Activated naive CD4-positive, alpha-beta T cell treated with anti-CD3 and anti-CD28 coated beads, Interleukin-2, amount 50 U/mL, for 16 hours (primary cell): Measurements from ENCODE around the gene NFKBIE.
A peak's percentile ranks its signal among the peaks of the same experiment; 100 is the strongest.
"Not testable (repeated sequence)": the region's sequence is repeated elsewhere in the genome, so short reads cannot be mapped to it uniquely, and the experiment has no call there.

Experiments used
- DNase-seq: peaks from one replicate; pipeline ENCODE4 v3.0.0-alpha.2; 2020

The NFKBIE gene

GRCh38 chr6:44238687-44239350 lies 26.5 kb downstream of the NFKBIE start:
- no peak for DNase-seq

GRCh38 chr6:44237813-44238433 lies 27.4 kb downstream of the NFKBIE start:
- DNase-seq = peak; percentile 80

- DNase-seq = peak; percentile 51
Measured at GRCh38 chr6:44237021-44237812, 28.1 kb downstream of the NFKBIE start.

GRCh38 chr6:44235891-44236516 lies 29.3 kb downstream of the NFKBIE start:
- no peak for DNase-seq

GRCh38 chr6:44235269-44235668 lies 30.1 kb downstream of the NFKBIE start:
- no peak for DNase-seq

- no peak for DNase-seq
Measured at GRCh38 chr6:44234101-44235025, 31.0 kb downstream of the NFKBIE start.

GRCh38 chr6:44233567-44234100 lies 31.7 kb downstream of the NFKBIE start:
- no peak for DNase-seq

- no peak for DNase-seq
Measured at GRCh38 chr6:44232676-44233566, 32.4 kb downstream of the NFKBIE start.

GRCh38 chr6:44231426-44231825 lies 33.9 kb downstream of the NFKBIE start:
- not testable (repeated sequence) for DNase-seq

- DNase-seq = no peak
Measured at GRCh38 chr6:44230034-44230675, 35.2 kb downstream of the NFKBIE start.

GRCh38 chr6:44229376-44230033 lies 35.8 kb downstream of the NFKBIE start:
- no peak for DNase-seq

GRCh38 chr6:44228836-44229235 lies 36.5 kb downstream of the NFKBIE start:
- no peak for DNase-seq

- DNase-seq = no peak
Measured at GRCh38 chr6:44228433-44228832, 36.9 kb downstream of the NFKBIE start.

GRCh38 chr6:44228031-44228430 lies 37.3 kb downstream of the NFKBIE start:
- no peak for DNase-seq

- DNase-seq = no peak
Measured at GRCh38 chr6:44227148-44227793, 38.1 kb downstream of the NFKBIE start.

GRCh38 chr6:44226368-44227147 lies 38.8 kb downstream of the NFKBIE start:
- DNase-seq = no peak

GRCh38 chr6:44225579-44226325 lies 39.6 kb downstream of the NFKBIE start:
- no peak for DNase-seq

- no peak for DNase-seq
Measured at GRCh38 chr6:44224965-44225305, 40.4 kb downstream of the NFKBIE start.
